ENCODE results near the gene GABBR2. TPM values are rescaled to one million over a fixed set of nuclear protein-coding genes. Genes with fewer than 3 reads are reported as not detected.

GABBR2 gene
- total RNA-seq, 2 experiments from 2014 or later, result not detected

DNA sequence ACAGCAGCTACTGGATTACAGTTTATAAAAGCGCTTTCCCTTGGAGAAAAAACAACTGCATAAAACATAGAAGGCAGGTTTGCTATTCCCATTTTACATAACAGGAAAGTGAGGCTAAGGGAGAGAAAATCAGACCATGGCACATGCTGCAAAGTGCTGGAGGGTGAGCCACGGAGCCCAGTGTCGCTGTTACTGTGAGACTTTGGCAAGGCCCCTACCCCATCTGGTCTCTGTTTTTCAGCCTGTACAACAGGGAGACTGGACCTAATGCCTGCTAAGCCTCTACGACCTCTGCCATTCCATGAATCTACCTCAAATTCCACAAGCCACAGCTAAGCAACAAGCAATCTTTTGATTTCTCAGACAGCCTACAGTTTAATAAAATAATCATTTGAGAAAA, 139.2 kb downstream of the GABBR2 start:
- H3K36me3 Mint-ChIP-seq, result no peaks in the 10 kb centered on the region
- H3K27me3 Mint-ChIP-seq, result no peaks in the 10 kb centered on the region

DNA sequence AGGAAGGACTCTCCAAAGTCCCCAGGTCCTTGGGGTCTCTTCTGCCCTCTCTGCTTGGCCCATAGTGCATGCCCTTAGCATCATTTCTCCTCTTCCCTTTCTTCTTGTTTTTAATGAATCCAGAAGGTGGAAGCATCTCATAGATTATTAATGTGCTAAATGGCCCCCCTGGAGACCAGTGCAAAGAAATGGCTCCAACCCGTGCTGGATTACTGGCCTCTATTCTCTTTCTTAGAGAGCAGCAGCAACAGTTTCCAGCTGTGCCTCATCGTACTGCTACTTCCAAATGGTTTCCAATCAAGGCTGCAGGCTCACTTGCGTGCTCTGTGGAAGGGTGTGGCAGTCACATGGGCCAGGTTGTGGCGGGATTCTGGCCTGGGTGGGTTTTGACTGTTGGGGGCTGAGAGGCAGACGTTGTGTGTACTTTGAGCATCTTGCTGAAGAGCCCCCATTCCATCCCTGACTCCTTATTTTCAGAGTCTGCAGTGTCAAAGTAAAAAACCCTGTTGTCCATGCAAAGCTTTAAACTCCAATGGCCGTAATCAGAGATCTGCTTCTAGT, 139.7 kb downstream of the GABBR2 start:
- H3K4me3 Mint-ChIP-seq, result no peak overlapping the region

More for the DNA sequence above, 139.2 kb downstream of the GABBR2 start:
- no peak overlapping the region for H3K27ac Mint-ChIP-seq
- no peaks in the 10 kb centered on the region for H3K9me3 Mint-ChIP-seq
- no peak for DNase-seq
- no peak overlapping the region for H3K4me3 Mint-ChIP-seq
- H3K4me1 Mint-ChIP-seq, result no peaks in the 10 kb centered on the region

DNA sequence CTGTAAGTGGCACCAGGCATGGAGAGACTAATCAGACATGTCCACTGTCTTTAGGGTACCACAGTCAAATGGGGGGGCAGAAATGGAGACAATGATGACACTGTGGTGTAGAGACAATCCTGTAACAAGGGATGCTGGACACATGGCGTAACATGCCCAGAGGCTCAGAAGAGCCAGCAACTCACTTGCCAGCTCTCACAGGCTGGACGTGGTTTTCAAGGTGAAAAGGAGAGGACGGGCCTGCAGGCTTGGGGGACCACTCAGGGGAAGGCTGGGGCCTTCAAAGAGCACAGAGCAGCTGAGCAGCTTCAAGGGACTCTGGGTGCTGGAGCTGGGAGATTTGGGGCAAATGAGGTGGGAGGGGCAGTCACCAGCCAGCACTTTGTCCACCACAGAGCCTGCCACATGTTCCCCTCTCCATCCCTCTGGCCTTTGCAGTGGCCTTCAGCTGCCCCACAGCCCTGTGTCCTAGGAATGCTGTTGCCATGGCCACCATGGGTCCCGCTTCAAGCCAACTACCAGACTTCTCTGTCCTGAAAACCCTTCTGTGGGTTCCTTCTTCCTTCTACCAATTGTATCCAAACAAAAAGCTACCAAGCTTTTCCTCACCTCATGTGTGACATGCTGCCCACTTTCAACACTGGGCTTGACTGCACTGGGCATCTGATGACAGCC, 140.4 kb downstream of the GABBR2 start:
- Mint-ChIP-seq H3K36me3 (no peaks in the 10 kb centered on the region), H3K4me1 (no peaks in the 10 kb centered on the region), H3K27ac (no peak overlapping the region), H3K9me3 (no peaks in the 10 kb centered on the region), H3K27me3 (no peaks in the 10 kb centered on the region), H3K4me3 (no peak overlapping the region)
- DNase-seq, result no peak

More for the DNA sequence above, 139.7 kb downstream of the GABBR2 start:
- Mint-ChIP-seq H3K4me1 (no peaks in the 10 kb centered on the region), H3K9me3 (no peaks in the 10 kb centered on the region), H3K36me3 (no peaks in the 10 kb centered on the region), H3K27me3 (no peaks in the 10 kb centered on the region), H3K27ac (no peak overlapping the region)
- no peak for DNase-seq

DNA sequence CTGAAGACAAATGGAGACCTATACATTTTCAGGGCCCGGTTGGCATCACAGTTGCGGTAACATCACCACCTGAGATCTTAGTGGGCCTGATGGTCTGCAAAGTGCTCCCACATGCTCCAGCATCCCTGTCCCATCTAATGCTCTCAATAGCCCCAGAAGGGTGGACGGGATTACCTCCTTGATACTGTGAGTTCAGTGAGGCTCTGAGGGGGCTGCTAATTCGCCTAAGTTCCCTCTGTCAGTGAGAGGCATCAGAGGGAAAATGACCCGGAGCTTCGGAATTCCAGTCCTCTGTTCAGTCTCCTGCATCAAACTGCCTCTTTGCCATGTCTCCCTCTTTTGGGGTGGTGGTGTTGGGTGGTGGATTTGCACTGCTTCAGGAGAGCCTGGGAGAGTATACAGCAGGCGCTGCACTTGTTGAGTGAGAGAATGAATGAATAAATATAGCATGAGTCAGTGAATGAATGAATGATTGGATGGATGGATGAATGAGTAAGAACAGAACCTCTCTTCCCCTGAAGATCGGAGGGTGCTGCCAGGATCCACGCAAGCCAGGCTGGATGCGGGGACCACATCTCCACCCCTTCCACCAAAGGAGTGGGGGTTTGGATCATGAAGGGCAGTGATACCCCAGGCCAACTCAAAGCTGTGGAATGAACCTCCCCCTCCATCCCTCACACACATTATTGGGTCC, 141.0 kb downstream of the GABBR2 start:
- Mint-ChIP-seq H3K4me3 (no peak overlapping the region), H3K27me3 (no peaks in the 10 kb centered on the region), H3K4me1 (no peaks in the 10 kb centered on the region), H3K9me3 (no peaks in the 10 kb centered on the region), H3K27ac (no peak overlapping the region), H3K36me3 (no peaks in the 10 kb centered on the region)
- no peak for DNase-seq

DNA sequence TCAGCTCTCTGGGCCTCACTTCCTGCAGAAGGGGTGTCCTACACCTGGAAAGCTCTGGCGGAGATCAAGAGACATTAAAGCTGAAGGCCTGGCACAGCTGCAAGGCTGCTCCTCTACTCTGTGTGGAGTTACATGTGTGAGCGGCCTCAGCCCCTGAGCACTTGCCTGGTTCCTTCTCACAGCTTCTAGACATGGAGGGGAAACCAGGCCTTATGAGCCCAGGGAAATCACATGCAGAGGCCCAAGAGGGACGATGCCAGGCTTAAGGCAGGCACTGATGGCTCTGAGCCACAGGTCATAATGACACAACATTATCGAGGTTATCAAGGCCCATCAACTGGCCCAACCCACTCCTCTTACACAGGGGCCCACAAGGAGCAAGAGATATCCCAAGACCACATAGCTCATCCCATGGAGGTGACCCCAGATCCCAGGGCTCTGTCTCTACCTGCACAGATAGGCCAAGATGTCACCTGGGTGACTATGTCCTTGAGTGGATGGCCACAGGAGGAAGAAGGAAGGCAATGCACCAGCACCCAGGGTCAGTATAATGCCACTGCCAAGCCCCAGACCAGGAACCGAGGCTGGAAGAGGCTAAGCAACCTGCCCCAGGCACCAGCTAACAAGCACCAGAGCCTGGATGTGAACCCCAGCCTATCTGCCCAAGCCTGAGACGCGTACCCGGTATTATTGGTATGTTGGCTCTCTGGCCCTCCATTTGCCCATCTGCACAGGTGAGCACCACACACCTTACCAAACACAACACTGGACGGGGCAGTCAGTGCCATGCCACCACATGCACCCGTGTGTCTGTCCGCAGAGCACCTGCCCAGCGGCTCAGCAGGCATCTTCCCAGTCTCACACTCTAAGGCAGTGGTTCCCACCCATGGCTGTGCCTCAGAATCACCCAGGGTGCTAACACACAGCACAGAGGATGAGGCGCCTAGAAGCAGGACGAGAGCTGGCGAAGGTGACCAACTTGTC, 143.3 kb downstream of the GABBR2 start:
- no peak overlapping the region for H3K27ac Mint-ChIP-seq
- no peaks in the 10 kb centered on the region for H3K27me3 Mint-ChIP-seq
- no peaks in the 10 kb centered on the region for H3K9me3 Mint-ChIP-seq
- no peaks in the 10 kb centered on the region for H3K36me3 Mint-ChIP-seq
- no peak for DNase-seq
- no peaks in the 10 kb centered on the region for H3K4me1 Mint-ChIP-seq
- H3K4me3 Mint-ChIP-seq, result no peak overlapping the region

DNA sequence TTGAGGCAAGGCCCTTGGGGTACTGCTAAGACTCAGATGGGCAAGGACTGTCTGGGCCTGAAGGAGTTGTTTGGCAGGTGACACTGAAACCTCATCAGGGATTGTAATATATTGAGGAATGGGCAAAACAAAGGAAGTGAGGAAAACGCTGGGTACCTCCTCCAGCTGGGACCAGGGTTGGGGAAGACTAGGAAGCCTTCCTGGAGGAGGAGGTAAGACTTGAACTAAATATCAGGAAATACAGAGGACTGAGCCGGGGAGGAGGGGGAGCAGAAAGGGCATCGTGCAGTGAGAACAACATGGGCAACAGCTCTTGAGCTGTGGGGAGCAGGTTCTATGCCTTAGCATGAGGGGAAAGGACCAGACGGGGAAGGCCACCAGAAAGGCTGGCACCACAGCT, 144.0 kb downstream of the GABBR2 start:
- Mint-ChIP-seq H3K27ac (no peak overlapping the region), H3K36me3 (no peaks in the 10 kb centered on the region), H3K27me3 (no peaks in the 10 kb centered on the region), H3K4me3 (no peak overlapping the region), H3K4me1 (no peaks in the 10 kb centered on the region), H3K9me3 (no peaks in the 10 kb centered on the region)
- no peak for DNase-seq

DNA sequence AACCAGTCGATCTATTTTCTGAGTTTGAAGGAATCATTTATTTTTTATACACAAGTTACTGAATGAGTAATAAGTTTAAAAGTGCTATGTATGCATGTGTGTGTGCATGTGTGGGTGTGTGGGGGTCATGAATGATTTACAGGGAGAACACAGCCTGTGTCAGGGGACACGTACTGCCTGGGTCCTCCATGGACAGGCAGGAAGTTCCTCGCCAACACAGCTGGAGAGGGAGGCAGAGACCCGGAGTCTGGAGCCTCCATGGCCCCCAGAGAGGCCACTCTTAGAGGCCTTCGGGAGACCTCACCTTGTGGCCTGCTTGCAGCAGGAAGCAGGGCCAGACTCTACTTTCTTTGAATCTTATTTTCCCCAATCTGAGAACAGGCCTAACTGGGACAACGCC, 144.7 kb downstream of the GABBR2 start:
- no peaks in the 10 kb centered on the region for H3K4me1 Mint-ChIP-seq
- DNase-seq, result no peak
- H3K36me3 Mint-ChIP-seq, result no peaks in the 10 kb centered on the region
- H3K27me3 Mint-ChIP-seq, result no peaks in the 10 kb centered on the region
- no peak overlapping the region for H3K4me3 Mint-ChIP-seq
- no peak overlapping the region for H3K27ac Mint-ChIP-seq
- no peaks in the 10 kb centered on the region for H3K9me3 Mint-ChIP-seq

DNA sequence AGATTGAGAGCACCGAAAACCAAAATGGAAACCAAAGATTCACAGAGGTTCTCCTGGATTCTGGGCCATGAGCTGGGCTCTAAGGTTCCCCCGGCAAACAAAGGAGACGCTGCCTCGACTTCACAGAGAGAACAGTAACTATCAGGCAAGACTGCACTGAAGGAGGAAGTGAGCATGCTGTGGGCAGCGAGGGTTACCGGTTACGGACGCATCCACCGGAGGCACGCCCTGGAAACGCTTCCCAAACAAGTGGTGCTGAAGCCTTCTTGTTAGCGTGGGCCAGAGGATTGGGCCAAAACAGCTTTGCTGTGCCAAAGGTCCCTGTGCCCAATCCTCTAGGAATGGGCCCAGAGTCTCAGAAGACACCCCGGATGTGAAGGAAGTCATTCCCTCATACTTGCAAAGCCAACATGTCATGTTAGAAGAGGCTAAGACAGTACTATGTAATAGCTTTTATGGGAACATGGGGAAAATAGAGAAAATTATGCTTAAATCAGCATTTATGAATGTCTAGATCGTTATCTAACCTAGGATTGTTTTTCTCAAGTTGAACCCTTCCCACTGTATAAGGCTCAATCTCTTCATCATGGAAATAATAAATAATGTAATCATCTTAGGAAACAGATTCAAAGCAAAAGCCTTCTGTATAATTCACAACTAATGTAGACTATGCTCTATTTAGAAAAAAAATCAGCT, 145.4 kb downstream of the GABBR2 start:
- Mint-ChIP-seq H3K9me3 (no peaks in the 10 kb centered on the region), H3K27ac (no peak overlapping the region), H3K27me3 (no peaks in the 10 kb centered on the region), H3K4me1 (no peaks in the 10 kb centered on the region), H3K36me3 (no peaks in the 10 kb centered on the region), H3K4me3 (no peak overlapping the region)
- no peak for DNase-seq

DNA sequence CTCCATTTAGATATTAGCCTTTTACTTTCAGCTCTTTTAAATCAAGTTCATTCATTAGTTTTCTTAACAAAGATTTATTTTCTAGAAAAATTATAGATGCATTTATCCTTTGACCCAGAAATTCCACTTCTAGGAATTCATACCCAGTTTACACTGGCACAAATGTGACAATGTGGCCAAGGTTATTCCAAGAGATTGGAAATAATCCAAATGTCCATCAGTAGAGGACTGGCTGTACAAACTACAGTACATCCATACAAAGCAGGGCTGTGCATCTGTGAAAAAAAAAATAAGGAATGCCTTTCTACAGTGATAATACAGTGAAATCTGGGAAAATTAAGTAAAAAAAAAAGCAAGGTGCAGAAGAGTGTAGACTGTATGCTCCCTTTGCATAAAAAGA, 149.2 kb downstream of the GABBR2 start:
- H3K4me3 Mint-ChIP-seq, result no peak overlapping the region
- no peaks in the 10 kb centered on the region for H3K4me1 Mint-ChIP-seq
- H3K9me3 Mint-ChIP-seq, result no peaks in the 10 kb centered on the region
- no peaks in the 10 kb centered on the region for H3K36me3 Mint-ChIP-seq
- H3K27me3 Mint-ChIP-seq, result peaks cover 4% of the 10 kb centered on the region
- H3K27ac Mint-ChIP-seq, result no peak overlapping the region
- DNase-seq, result no peak

DNA sequence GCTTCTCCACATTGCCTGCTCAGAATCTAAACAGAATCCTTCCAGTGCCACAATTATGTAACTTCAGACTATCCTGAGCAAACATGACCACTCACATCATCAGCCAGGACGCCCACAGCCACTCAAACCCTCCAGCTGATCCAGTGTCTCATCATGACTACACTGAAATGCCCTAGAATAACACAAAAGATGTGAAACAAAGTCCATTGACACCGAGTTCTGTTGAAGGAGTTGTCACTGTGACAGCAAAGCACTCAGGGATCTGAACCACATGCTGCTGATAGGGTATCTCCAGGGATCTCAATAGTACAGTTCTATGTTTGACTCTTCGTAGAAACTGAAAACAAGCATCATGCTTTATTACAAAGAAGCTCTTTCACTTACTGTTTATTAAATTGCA, 150.2 kb downstream of the GABBR2 start:
- no peaks in the 10 kb centered on the region for H3K4me1 Mint-ChIP-seq
- peaks cover 4% of the 10 kb centered on the region for H3K27me3 Mint-ChIP-seq
- no peak overlapping the region for H3K4me3 Mint-ChIP-seq
- no peak overlapping the region for H3K27ac Mint-ChIP-seq
- H3K36me3 Mint-ChIP-seq, result no peaks in the 10 kb centered on the region
- no peaks in the 10 kb centered on the region for H3K9me3 Mint-ChIP-seq
- no peak for DNase-seq

DNA sequence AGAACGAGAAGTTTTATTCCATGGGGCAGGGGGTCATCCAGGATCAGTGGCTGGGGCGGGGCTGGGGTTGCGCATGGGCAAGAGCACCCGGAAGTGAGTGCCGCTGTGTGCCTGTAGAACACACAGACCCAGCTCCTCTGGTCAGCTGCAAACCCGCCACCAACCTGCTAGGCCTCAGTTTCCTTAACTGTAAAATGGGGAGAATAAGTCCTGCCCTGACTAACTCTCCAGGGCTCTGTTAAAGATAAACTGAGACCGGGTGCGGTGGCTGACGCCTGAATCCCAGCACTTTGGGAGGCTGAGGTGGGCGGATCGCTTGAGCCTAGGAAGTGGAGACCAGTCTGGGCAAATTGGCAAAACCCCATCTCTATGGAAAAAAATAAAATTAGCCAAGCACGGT, 152.2 kb downstream of the GABBR2 start:
- Mint-ChIP-seq H3K36me3 (no peaks in the 10 kb centered on the region), H3K4me1 (no peaks in the 10 kb centered on the region), H3K4me3 (no peak overlapping the region), H3K9me3 (no peaks in the 10 kb centered on the region), H3K27me3 (peaks cover 4% of the 10 kb centered on the region), H3K27ac (no peak overlapping the region)
- DNase-seq, result no peak

DNA sequence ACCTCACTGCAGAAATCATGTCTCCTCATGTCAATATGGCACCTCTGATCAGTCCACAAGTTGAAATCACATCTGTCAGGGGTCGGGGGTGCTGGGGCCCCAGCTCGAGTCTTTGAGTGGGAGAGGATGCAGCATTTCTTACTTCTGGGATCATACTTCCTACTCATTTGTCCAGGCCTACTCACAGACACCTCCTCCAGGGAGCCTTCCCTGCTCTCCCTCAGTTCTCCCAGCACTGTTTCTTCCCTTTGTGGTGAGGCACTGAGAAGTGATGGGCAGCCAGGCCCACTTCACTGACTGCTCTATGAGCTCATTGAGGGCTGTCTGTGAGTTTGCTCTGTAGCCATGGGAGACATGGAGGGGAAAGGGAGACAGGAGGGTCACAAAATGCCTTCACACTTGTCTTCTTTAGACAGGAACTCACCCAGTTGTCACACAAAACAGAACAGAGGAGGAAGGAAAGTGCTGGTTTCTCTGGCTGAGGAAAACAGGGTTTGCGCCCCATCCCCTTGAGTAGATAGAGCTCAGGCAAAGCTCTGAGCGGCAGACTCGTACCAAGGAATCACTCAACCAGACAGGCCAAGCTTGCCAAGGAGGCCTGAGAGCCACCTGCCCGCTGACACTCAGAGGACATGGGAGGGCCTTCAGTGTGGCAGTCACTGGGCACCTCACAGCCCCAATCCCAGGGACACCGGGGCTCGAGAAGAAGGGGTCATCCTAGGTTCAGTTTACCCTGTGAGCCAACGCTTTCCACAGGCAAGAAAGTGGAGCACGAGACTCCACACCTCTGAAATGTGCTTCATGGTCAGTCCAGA, 152.9 kb downstream of the GABBR2 start:
- no peak overlapping the region for H3K4me3 Mint-ChIP-seq
- no peak overlapping the region for H3K27ac Mint-ChIP-seq
- H3K4me1 Mint-ChIP-seq, result no peaks in the 10 kb centered on the region
- H3K27me3 Mint-ChIP-seq, result peaks cover 4% of the 10 kb centered on the region
- no peaks in the 10 kb centered on the region for H3K36me3 Mint-ChIP-seq
- DNase-seq, result no peak
- no peaks in the 10 kb centered on the region for H3K9me3 Mint-ChIP-seq

DNA sequence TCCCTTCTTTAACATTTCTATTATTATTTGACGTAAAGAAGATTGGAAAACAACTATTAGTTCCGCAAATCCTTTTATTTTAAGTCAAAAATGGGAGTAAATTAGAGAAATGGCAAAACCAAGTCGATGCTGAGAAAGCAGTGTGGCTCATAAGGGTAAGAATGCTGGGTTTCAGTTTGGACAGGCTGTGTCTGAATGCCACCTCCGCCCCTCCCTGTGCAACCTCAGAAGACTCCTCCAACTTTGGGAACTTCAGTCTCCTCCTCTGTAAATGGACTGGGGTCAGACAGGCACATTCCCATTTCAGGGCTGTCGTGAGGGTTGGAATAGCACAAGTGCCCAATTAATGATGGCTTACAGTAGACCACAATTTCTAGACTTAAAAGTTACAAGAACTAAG, 154.0 kb downstream of the GABBR2 start:
- no peak for DNase-seq
- no peaks in the 10 kb centered on the region for H3K9me3 Mint-ChIP-seq
- no peak overlapping the region for H3K4me3 Mint-ChIP-seq
- H3K4me1 Mint-ChIP-seq, result no peaks in the 10 kb centered on the region
- H3K27ac Mint-ChIP-seq, result no peak overlapping the region
- no peaks in the 10 kb centered on the region for H3K36me3 Mint-ChIP-seq
- H3K27me3 Mint-ChIP-seq, result peaks cover 4% of the 10 kb centered on the region

DNA sequence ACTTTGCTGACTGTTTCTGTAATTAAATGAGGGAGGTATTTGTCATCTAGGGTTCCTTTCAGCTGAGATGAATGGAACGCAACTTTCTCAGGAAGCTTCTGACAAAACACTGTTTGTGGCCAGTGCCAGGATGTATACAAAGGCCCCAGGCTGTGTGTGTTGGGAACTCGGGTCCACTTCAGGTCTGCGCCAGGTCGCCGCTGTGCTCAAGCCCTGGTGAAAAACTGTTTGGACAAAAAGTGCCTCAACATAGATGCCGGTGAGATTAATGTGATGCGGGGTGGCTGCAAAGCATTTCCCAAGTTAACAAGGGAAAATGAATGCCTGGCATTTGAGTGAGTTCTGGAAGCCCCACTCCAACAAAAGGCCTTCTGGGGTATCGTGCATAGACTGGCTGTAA, 156.4 kb downstream of the GABBR2 start:
- Mint-ChIP-seq H3K9me3 (no peaks in the 10 kb centered on the region), H3K4me3 (no peak overlapping the region), H3K4me1 (no peaks in the 10 kb centered on the region), H3K27ac (no peak overlapping the region), H3K27me3 (peaks cover 10% of the 10 kb centered on the region), H3K36me3 (no peaks in the 10 kb centered on the region)
- DNase-seq, result no peak
